ENCODE data around the gene HDAC9.
A peak's percentile ranks its signal among the peaks of the same experiment; 100 is the strongest.

The HDAC9 gene

DNA sequence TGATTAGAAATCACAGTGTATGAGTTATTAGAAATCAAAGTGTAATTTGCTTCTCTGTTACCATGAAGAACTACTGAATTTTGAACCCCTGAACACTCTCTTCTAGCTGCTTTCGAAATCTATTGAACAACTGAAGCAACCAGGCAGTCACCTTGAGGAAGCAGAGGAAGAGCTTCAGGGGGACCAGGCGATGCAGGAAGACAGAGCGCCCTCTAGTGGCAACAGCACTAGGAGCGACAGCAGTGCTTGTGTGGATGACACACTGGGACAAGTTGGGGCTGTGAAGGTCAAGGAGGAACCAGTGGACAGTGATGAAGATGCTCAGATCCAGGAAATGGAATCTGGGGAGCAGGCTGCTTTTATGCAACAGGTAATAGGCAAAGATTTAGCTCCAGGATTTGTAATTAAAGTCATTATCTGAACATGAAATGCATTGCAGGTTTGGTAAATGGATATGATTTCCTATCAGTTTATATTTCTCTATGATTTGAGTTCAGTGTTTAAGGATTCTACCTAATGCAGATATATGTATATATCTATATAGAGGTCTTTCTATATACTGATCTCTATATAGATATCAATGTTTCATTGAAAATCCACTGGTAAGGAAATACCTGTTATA is 170.7 kb downstream of the HDAC9 start:
- peak; percentile 58 for DNase-seq (ENCODE audit: low read depth)

DNA sequence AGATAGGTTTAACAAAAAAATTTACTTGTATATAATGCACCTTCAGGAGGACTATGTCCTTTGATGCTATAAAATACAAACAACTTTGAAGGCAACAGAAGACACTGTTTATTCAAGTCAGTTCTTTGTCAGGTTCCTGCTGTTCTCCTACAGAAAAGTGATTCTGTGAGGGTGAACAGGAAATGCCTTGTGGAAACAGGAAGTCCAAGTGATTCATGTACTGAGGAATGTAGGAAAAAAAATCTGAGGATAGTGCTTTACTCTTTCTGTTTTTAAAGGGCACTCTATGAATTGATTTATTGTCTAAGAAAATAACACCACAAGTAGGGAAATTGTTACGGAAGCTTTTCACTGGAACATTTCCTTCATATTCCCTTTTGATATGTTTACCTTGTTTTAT is 171.9 kb downstream of the HDAC9 start:
- peak; percentile 27 for DNase-seq (ENCODE audit: low read depth)

DNA sequence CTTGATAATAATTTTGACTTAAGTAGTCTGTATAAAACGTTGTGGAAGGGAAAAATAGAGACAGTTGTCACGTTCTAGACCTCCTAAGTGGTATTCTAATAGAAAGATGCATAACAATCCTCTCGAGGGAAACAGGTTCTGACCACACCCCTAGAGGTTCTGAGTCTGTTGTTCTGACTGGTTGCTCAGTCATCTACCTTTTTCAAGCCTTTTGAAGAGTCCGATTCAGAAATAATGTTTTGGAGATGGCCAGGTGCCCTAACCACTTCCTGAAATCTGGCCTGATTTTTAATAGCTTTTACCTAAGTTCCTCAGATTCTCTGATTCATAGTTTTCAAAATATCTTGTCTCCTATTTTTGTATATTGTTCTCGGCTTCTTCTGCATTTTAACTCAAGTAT is 175.6 kb downstream of the HDAC9 start:
- no peak for DNase-seq (ENCODE audit: low read depth)

DNA sequence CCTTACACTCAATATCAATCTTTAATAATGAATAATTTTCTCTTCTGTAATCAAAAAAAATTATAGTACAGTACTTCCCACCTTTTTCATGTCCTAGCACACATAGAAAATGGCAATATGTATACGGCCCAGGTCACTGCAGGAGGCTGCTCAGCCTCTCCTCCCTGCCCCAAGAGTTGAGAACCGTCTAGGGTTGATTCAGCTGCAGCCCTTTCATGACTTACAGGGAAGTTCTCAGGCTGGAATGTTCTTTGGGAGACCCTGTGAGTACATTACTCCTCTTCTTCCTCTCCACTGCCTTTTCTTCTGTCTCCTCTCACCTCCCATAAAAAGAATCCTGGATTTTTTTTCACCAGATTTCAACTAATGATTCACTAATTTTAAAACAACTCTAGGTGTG is 180.0 kb downstream of the HDAC9 start:
- no peak for DNase-seq (ENCODE audit: low read depth)

DNA sequence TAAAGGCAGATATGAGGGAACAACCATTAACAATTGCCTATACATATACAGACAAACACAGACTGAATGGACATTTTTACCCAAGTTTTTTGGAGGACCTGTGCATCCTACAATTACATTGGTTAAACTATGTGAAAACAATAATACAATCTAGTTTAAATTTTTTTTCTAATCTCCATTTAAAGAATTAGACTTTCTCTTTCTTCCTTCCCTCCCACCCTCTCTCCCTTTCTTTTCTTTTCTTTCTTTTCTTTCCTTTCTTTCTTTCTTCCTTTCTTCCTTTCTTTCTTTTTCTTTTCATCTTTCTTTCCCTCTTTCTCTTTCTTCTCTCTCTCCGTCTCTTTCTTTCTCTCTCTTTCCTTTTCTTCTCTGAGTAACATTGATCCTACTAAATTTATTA is 183.7 kb downstream of the HDAC9 start:
- no peak for DNase-seq (ENCODE audit: low read depth)

DNA sequence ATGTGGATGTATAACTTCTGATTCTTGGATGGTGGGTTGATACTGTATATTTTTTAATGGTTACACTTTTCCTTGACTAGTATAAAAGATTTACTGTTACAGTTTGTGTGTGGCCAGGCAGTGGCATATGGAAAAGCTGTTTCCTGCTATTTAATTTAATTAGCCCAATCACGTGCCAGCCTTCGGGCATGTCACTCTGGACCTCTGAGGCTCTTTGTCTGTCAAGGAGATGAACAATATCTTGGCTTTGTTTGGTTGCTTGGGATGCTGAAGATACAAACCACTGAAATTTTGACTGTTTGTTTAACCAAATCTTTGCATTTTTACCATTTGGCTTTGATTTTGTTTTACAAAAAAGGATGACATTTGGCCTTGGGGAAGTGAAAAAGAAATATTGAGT is 185.0 kb downstream of the HDAC9 start:
- DNase-seq (ENCODE audit: low read depth), result no peak

DNA sequence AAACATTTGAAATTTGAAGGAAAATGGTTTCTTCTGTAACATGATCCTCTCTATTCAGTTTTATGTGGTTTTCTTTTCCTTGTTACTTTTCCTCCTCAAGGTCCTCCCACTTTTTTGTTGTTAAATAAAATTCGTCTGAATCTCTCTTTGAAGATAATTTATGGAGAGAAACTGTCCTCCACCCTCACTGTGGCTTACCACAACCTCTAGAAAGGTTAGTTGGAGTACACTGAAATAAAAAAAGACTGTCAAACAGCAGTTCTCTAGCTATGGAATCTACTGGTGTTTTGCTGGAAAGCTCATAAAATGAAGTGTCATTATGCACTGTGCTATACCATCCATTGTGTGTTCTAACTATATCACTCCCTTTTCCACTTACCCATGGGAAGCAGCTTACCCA is 189.4 kb downstream of the HDAC9 start:
- DNase-seq (ENCODE audit: low read depth), result no peak

DNA sequence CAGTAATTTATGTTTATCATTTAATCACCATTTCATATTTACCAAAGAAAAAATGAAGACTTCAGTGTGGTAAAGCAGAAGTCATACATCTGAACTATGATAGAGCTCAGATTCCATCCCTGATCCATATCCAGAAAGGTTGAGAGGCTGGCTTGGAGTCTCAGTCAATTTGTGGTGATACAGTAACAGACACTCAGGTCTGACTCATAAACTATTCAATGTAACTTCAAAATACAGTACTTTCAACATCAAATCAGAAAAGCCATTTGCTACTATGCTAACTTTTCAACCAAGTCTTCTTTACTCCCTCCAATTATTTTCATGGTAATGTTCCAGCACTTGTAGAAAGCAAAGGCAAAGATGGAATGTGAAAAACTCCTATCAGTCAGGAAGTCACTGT is 190.4 kb downstream of the HDAC9 start:
- DNase-seq (ENCODE audit: low read depth), result no peak

DNA sequence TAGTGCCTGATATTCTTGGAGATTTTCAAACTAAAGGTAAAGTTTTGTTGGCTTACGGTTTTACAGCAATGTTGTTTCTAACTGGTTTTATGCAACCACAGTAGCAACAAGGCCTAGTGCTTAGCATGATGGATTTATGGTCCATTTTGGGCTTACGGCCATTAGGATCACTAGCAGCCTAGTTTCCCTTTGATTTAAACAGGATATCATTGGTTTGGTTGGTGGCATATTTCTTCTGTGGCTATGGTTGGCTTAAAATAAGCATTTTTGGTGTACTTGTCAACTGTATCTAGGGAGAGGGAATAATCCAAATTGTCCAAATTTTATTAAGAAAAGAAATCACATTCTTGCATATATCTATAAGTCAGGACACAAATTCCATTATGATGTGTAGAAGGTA is 194.0 kb downstream of the HDAC9 start:
- no peak for DNase-seq (ENCODE audit: low read depth)

DNA sequence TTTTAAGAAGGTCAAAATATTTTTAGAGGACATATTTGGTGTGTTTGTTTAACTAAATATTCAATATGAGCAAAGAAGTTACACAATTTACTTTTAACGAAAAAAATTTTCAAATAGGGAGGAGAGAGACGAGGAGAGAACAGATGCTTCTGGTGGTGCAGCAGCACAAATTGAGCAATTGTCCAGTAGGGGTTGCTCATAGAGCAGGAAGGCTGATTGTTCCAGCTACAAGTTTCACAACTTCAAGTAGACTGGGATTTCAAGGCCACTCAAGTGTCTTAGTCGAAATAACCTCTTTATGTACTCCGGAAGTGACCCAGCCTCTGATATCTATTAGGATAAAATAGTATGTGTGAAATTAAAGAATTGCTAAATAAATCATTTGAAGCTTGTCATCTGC is 197.9 kb downstream of the HDAC9 start:
- DNase-seq (ENCODE audit: low read depth), result peak; percentile 91

DNA sequence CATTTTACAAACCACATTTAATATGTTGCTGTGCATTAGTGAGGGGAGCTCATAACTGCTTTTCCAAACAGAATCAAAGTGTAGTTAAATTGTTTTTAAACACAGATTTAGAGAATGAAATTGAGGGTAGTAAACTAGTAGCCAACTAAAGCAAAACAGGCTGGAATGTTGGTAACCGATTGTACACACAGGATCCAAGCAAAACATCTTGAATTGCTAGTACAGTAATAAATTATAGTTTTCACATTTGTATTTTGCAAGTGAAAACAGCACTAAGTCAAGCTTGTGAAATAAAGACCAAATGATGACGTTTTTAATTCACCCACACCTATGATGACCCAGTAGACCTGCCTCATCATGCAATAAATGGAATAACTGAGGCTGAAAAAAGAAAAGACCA is 198.3 kb downstream of the HDAC9 start:
- no peak for DNase-seq (ENCODE audit: low read depth)

DNA sequence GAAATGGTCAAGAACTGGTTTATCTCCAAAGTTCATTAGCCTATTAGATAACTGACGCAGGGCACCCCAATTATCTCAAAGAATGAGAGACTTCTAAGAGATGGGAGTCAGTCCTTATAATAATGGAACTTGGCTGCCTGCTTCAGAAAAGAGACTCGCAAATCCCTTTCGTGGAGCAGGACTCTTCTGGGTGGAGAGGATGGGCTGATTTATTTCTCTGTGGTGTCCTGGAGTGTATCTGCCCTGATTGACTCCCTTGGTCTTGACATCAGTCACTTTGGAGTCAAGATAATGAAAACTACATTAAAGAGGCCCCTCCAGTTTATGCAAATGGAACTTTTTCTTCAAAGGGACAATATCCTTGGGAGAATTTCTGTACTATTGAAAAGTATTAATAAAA is 198.9 kb downstream of the HDAC9 start:
- DNase-seq (ENCODE audit: low read depth), result no peak

DNA sequence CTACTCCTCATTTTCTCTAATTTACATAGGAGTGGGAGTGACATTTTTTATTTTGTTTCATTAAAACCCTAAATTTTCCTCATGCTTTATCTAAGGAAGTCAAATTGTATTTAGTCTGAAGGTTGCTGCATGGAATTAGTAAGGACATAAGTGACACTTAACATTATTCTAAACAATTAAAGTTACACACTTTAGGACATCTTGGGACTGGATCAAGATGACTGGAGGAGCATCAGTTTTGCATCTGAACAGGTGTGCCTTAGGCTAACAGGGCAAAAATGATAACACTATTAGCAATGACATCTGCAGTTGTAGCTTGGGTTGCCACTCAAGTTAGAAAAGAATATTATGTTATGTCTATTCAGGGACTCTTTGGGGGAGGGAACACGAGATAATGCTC is 199.4 kb downstream of the HDAC9 start:
- no peak for DNase-seq (ENCODE audit: low read depth)

DNA sequence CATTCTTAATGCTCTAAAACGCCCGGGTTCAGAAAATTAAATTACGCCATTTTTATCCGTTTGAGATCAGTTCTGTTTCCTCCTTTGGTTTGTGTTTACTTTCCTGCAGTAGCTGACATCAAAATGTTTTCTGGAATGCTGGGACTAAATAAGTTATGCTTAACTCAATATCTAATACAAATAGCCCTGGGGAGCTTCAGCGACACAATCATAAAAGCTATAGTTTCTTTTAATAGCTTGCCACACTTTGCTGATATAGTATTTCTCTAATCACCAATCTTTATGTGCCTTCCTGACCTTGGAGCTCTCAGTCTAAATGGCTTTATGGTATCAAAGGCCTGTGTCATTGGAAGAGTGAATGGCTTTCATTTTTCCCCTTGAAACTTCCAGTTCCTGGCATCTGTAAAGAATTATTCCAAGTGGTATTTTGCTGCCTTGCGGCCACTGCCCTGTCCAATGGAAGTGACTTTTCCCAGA is 202.7 kb downstream of the HDAC9 start:
- no peak for DNase-seq (ENCODE audit: low read depth)

DNA sequence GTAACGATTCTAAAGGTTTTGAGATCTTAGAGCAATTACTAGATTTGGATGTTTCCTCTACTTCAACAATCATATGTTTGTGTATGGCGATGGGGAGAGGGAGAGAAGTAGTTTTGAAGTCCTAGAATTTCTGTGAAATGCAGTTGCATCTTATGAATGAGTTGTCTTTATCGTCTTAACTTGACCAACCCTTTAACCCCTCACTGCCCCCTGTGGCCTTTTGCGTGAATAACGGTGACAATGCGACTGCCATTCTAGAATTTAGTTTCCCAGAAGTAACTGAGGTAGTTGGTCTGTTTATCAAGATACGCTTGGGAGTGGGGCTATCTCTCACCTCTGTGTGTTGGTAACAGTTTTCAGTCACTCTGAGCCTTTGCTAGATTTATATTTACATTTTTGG is 204.6 kb downstream of the HDAC9 start:
- DNase-seq (ENCODE audit: low read depth), result no peak

DNA sequence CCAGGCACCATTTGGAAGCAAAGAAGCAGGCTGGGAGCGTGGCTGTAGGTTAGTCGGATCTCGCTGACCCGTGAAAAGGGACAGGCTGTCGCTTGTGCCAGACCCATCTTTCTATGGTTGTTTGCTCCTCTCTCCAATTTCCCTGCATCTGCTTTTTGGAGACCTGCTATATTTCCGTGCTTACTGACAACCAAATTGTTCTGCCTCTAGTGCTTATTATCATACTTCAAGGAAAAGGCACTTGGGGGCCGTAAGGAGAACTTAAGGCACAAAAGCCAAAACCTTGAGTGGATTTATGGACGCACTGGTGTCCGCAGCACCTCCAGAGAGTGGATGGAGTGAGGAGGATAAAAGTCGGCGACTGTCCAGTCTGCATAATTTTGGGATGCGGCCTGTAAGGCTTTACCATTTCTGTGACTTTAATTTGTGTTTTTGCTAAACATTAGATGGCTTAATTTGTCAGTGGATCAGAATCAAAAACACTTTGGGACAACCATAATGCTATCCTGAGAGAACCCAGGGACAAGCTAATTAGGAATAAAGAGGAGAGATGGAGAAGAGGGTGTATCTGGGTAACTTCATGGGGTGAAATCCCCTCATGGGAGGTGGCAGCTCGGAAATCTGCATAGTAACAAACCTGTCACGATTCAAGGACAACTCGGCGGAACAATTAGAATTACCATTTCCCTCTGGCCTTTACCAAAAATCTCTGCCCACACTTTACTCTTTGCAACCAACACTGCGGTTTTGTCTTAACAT is 206.7 kb downstream of the HDAC9 start:
- no peak for DNase-seq (ENCODE audit: low read depth)

DNA sequence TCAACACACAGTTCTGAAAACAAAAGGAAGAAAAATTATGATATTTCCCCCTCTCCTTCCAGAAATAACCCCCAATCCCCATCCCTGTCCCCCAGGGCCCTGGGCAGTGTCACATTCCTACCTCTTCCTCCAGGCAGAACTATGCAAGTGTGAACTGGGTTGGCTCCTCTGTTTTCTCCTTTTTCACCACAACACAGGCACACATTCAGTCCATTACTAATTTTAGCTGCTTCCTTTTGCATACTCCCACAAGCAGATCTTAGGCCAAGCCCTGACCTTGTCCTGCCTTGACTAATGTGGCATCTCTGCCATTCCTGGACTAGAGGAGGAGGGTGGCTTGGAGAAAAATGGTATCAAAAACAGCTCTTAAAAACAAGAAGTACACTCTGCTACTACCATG is 208.1 kb downstream of the HDAC9 start:
- DNase-seq (ENCODE audit: low read depth), result no peak

DNA sequence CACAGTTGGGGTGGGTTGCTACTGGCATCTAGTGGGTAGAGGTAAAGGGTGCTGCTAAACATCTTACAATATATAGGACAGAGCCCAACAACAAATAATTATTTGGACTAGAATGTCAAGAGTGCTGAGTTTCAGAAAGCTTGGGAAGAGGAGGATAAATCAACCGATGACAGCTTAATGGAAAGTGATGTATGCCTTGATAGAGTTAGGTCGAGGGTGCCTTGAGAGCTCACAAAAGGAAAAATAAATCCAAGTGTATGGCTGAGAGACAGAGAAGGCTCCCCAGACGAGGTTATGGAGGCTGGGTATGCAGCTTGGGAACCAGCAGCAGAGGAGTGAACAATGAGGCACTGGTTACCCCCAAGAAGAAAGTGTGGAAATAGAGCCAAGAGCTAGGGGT is 211.1 kb downstream of the HDAC9 start:
- DNase-seq (ENCODE audit: low read depth), result no peak

DNA sequence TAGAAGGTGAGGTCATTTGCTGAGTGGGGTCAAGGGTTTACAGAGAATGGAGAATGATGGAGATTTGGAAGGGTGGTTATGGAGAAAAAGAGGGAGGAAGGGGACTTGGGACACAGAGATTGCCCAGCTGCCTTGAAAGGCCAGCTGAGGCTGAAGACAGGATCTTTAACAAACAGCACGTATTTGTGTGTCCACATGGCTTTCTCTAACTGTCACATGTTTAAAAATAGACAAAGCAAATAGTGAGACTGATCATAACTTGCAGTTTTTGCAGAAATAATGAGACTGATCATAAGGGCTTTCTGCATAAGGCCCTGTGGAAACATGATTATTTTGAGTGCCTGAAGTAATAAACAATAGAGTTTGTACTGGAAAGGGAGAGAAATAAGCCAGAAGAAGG is 212.7 kb downstream of the HDAC9 start:
- DNase-seq (ENCODE audit: low read depth), result no peak

DNA sequence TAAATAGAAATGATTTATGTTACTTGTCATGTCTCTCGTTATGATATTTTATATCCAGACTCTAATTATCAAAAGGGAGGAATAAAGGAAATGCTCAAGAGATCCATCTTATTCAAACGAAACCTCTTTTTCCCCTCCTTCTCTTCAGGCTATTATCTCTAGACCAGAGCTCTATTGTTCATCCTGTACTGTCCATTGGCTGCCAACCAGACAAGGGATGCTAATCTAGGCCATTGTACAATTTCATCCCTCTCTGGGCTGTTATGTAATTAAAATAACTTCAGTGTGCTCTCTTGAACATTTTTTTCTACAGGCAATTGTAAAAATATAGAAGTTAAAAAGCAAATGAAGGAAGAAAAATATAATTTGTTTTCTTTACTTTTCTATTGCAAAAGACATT is 220.4 kb downstream of the HDAC9 start:
- no peak for DNase-seq (ENCODE audit: low read depth)

DNA sequence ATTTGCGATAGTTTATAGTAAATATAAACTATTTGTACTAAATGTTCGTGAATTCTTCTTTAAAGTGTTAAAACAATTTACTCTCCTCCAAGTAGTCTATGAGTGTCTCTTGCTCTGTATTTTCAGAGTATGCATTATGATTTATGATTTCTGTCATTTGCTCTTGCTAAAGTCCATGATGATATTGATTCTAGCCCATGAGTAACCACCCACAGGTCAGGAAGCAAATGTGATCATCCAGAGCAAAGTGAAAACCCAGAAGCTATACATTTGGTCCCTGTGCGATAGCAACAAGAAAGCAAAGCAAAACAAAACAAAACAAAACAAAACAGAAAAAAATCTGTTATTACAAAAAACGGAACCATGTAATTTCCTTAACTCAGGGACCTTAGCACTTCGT is 225.9 kb downstream of the HDAC9 start:
- no peak for DNase-seq (ENCODE audit: low read depth)

DNA sequence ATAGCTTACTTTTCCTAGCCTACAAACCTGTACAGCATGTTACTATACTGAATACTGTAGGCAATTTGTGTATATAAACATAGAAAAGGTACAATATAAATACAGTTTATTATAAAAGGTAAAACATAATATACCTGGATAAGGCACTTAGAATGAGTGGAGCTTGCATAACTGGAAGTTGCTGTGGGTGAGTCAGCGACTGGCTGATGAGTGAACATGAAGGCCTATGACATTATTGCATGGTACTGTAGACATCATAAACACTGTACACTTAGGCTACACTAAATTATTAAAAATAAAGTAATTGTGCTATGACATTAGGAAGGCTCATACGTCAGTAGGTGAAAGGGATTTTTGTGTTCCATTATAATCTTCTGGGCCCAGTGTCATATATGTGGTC is 228.8 kb downstream of the HDAC9 start:
- no peak for DNase-seq (ENCODE audit: low read depth)

DNA sequence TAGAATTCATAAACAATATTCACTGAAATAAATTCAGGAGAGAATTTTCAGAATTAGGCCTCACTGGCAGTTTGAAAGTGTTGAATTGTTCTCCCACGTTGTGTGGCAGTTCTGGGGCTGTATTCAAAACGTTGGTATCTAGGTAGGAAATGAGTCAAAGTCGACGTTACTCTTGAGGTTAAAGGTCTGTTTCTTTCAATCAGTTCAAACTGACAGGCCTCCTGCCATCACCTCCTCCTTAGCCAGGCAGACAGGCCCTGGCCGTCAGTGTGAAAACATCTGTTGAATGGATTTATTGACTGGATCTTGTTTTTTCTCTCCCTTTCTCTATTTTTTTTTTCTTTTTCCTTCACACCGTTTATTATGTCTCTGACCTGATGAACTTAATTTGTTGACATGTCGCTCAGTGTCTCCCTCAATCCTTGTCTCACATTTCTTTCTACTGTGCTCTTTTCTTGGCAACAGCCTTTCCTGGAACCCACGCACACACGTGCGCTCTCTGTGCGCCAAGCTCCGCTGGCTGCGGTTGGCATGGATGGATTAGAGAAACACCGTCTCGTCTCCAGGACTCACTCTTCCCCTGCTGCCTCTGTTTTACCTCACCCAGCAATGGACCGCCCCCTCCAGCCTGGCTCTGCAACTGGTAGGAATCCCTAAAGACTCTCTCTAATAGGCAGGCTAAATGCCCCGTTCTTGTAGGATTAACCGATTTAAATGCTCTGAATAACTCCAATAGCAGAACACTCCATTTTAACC is 231.7 kb downstream of the HDAC9 start:
- no peak for DNase-seq (ENCODE audit: low read depth)

All from fibroblast of the conjunctiva (primary cell).